Urothelium cell line (cell line): Measurements from ENCODE around the gene MSI2.

ENCODE experiments used
- DNase-seq: peaks from one replicate; pipeline ENCODE4 v3.0.0; 2011; ENCODE audit warnings: low spot score, mixed read lengths
- FAIRE-seq: peaks from 2 replicates; lab custom pipeline; 2011; peaks lifted over from hg19 to GRCh38; lab: Jason Lieb, UNC

The MSI2 gene

DNA sequence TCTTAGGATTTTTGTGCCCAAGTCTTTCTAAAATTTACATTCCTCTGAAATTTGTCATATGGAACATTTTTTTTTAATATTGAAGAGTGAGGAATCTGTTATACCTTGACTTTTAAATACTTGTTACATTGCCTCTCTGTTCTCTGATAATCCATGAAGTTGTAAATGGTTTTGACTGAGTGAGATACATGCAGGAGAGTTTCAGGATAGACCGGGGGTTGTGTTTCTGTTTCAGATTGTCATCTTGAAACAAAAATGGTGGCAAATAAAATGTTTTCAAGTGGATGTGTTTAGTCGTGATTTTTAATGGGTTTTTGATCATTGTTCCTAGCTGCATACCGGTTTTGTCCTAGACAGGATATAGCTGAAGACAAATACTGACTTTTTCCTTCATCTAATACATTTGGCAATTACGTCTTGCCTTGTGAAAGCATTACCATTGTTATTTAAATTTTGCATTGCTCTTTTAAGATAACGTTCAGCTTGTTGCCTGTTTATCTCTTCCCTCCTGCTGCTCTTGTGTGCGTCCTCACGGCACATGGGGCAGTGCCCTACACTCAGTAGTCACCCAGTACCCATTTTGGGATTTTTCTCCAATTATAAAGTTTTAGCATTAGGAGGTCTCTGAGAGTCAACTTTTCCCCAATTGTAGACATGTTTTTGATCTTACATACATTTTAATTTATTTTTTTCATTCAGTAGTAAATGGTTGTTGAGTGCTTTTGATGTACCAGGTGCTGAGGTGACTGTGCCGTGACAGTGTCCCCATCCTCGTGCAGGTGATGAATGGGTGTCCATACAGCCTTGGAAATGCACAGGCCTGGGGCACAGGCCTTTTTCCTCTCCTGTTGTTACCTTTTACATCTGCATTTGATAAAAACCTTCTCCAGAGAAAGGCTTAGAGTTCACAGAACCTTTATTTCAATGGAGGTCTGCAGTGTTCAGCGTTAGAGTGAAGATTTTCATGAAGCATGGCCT is 169.9 kb downstream of the MSI2 start:
- DNase-seq, result no peak
- FAIRE-seq, result no peak

- DNase-seq, result no peak
- FAIRE-seq, result no peak
These were observed 173.6 kb downstream of the MSI2 start for GRCh38 chr17:57429966-57430365.

DNA sequence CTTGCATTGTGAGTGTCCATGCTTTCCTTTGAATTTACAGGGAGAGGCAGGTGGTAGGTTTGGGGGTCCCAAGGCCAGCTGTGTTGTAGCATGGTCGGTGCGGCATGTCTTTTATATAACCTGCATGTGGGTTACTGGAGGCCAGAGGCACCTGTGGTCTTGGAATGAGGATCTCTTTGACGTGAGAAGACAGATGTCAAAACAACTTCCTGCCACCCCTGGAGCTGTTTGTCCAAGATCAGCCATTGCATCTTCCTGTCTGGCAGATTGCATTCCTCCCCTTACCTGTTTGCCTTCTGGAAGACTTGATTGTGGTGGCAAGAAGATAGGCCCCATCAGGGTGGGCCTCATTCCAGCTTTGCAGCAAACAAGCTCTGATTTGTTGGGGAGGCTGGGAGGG is 175.1 kb downstream of the MSI2 start:
- DNase-seq (no peak), FAIRE-seq (no peak)

GRCh38 chr17:57432507-57433277 is 176.4 kb downstream of the MSI2 start:
- DNase-seq, result no peak
- no peak for FAIRE-seq

DNA sequence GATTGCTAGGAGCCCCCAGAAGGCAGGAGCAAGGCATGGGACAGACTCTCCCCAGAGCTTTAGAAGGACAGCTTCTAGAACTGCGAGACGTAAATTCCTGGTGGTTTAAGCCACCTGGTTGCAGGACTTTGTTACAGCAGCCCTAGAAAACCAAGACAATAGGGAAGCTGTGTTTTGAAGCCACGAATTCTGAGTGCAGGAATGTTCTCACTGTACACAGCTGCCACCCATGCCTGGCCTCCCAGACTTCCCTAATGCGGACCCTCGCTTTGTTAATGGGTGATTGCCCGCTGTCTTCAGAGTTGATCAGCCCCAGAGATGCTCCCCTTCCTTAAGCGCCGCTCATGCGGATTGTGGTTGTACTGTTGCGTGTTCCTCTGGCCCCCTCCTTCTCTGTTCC is 177.1 kb downstream of the MSI2 start:
- FAIRE-seq, result no peak
- DNase-seq, result no peak

DNA sequence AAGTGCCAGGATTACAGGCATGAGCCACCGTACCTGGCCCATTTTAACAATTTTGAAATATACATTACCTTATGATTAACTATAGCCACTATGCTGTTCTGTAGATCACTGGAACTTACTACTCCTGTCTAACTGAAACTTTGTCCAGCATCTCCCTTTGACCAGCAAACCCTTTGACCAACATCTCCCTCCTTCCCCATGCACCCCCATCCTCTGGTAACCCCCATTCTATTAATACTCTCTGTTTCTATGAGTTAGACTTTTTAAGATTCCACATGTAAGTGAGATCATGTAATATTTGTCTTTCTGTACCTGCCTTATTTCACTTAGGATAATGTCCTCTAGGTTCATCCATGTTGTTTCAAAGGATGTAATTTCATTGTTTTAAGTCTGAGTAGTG is 178.0 kb downstream of the MSI2 start:
- DNase-seq, result no peak
- no peak for FAIRE-seq

DNA sequence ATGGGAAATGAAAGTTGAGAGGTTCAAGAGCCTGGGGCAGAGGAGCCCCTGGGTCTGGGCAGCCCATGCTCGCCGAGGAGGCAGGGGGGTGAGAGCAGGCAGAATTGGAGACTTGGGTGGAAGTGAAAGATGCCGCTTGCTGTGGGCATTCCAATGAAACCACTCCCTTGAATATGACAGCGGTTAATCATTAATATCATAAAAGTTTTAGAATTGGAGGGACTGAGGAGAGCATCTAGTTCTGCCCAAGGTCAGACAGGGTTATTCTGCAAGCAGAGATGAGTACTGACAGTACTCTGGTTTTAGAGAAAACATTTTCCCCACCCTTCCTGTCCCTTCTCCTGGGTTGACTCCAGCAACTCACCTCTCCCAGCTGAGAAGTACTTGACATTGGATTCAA is 180.2 kb downstream of the MSI2 start:
- FAIRE-seq, result no peak
- DNase-seq, result no peak

GRCh38 chr17:57438066-57438731 is 181.9 kb downstream of the MSI2 start:
- no peak for FAIRE-seq
- DNase-seq, result no peak

DNA sequence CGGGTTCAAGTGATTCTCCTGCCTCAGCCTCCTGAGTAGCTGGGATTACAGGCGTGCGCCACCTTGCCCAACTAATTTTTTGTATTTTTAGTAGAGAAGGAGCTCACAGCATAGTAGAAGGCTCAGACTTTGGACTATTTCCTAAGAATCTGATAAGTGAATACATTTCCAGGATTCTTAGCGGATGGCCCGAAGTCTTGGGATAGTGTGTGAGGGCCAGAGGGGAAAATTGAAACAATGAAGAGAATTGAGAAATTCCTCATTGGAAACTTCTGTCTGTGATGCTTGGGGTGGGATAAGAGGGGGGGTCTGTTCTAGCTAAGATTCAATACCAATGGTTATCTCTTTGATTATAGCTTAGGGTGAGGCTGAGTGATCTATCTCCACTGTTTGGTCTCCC is 183.3 kb downstream of the MSI2 start:
- FAIRE-seq (no peak), DNase-seq (no peak)

GRCh38 chr17:57440522-57441269 is 184.4 kb downstream of the MSI2 start:
- FAIRE-seq, result peak; percentile 81
- peak; percentile 83 for DNase-seq

DNA sequence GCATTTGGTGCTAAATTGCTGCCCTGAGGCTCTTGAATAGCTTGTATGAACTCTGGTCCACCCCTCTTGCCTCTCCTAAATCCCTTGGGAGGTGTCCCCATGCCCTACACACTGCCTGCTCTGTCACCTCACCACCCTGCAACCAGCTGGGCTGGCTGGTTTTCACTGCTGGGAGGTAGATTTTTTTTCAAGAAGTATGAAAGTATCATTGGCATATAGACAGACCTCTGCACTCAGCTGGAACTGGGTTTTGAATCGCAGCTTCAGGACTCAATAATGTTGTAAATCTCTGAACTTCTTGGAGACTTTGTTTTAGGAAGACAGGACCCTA is 184.9 kb downstream of the MSI2 start:
- FAIRE-seq, result no peak

GRCh38 chr17:57442401-57442823 is 186.1 kb downstream of the MSI2 start:
- DNase-seq (no peak), FAIRE-seq (no peak)

More for the DNA sequence above, 184.9 kb downstream of the MSI2 start:
- DNase-seq, result no peak

GRCh38 chr17:57442914-57443571 is 186.7 kb downstream of the MSI2 start:
- DNase-seq (peak; percentile 90), FAIRE-seq (peak; percentile 86)

GRCh38 chr17:57443781-57444180 is 187.5 kb downstream of the MSI2 start:
- FAIRE-seq (no peak), DNase-seq (no peak)

DNA sequence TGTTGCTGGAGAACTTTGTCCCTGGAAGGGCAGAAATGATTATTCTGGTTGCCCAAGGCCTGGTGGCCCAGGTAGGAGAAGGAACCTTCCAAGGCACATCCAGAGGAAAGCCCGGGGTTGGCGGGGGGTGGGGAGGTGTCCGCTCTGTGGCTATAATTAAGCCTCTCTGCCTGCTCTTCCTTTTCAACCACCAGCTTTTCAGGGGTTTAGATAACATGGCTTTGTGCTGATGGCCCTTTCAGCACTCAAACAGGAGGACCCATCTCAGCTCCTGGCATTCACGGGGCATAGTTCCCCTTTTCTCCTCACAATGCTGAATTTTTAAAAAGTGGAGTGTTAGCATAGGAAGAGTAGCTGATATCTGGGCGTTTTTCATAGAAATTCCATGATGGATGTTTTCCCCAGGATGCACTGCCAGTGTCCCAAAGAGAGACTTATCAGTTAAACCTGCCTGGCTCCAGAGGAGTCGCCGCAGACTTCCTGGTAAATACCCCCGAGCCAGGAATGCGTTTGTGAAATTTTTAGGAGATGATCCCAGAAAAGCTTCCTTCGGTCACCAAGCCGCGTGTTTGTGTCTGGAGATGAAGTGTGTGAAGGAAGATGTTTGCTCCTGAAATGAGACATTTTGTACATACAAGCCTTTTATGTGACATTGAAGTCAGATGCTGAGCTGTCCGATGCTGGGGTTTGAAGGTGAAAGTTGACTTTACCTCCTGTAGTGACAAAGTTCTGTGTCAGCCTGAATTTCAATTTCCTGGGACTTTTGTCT is 188.5 kb downstream of the MSI2 start:
- FAIRE-seq (no peak), DNase-seq (no peak)

- no peak for FAIRE-seq
- DNase-seq, result no peak
These were observed 189.6 kb downstream of the MSI2 start for GRCh38 chr17:57445772-57446472.

GRCh38 chr17:57447357-57447989 is 191.2 kb downstream of the MSI2 start:
- DNase-seq, result no peak
- peak; percentile 82 for FAIRE-seq

DNA sequence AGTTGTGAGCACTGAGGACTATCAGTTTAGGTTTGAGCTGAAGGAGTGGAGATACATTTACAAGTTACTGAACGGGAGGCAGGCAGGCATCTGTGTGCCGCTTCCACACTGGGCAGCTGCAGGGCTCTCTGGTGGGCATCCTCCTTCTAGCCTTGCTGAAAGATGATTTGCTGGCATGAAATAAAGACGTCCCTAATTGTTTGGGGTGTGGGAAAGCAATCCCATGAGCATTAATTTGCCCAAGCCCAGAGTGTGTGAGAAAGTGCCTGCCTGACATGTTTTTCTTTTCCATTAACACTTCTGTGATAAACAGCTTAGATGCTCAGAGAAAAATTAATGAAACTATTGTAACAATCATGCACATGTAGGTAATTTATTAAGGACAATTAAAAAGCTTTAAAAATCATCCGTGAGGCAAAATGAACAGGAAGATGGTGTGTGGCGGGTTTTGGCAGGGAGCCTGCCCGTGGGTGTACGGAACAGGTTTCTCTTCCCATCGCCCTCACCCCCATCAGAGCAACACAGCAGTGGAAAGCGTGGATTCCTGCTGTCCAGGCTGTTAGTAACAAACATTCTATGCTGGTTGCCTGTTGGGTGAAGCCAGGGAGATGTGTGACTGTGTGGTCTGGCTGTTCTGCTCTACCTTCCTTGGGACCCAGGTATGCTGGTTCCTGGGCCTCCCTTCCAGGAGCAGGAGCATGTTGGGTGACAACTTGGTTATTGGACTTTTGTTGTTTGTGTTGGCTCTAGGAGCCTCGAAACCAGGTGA is 191.9 kb downstream of the MSI2 start:
- DNase-seq, result no peak
- peak; percentile 50 for FAIRE-seq
